Measurements from ENCODE around the gene DENND1B.
"Not testable (repeated sequence)": the region's sequence is repeated elsewhere in the genome, so short reads cannot be mapped to it uniquely, and the experiment has no call there.

The DENND1B gene

DNA sequence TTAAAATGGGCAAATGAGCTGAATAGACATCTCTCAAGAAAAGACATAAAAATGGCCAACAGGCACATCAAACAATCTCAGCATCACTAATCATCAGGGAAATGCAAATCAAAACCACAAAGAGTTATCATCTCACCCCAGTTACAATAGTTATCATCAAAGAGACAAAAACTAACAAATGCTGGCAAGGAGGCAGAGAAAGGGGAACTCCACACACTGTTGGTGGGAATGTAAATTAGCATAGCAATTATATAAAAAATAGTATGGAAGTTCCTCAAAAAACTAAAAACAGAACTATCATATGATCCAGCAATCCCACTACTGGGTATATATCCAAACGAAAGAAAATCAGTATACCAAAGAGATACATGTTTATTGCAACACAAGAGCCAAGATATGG lies 68.7 kb downstream of the DENND1B start:
- Histone ChIP-seq H3K9ac (ENCODE audit: low read depth, low read length) (no peak overlapping the region), H3K4me3 (ENCODE audit: low read depth, low read length) (no peak overlapping the region), H3K9me3 (ENCODE audit: control insufficient read depth, insufficient read depth, low read length) (no peaks in the 10 kb centered on the region), H3K27me3 (ENCODE audit: control insufficient read depth, insufficient read depth, low read length) (no peaks in the 10 kb centered on the region), H3K36me3 (ENCODE audit: control insufficient read depth, insufficient read depth, low read length) (no peaks in the 10 kb centered on the region), H3K27ac (ENCODE audit: low read depth, low read length) (no peak overlapping the region), H3K4me1 (ENCODE audit: control insufficient read depth, insufficient read depth, low read length) (no peaks in the 10 kb centered on the region)

DNA sequence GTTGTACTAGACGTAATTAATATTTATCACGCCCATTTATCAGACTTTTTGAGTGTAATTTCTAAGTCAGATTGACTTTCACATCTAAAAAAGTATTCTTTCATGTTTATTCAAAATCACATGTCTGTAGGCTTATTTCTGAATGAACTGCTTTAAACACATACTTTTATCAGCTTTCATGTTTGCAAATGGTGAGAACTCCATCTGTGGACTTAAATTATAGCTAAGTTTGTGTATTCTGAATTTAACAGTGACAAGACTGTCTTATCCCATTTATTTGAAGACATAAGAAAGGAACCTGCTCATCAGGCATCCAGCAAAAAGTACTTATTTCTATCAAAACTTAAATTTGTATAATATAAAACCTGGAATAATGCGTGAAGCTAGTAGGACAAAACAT lies 69.3 kb downstream of the DENND1B start:
- no peak overlapping the region for H3K4me3 ChIP-seq (ENCODE audit: low read depth, low read length)
- H3K27ac ChIP-seq (ENCODE audit: low read depth, low read length): no peak overlapping the region
- no peaks in the 10 kb centered on the region for H3K9me3 ChIP-seq (ENCODE audit: control insufficient read depth, insufficient read depth, low read length)
- no peaks in the 10 kb centered on the region for H3K4me1 ChIP-seq (ENCODE audit: control insufficient read depth, insufficient read depth, low read length)
- no peak overlapping the region for H3K9ac ChIP-seq (ENCODE audit: low read depth, low read length)
- no peaks in the 10 kb centered on the region for H3K36me3 ChIP-seq (ENCODE audit: control insufficient read depth, insufficient read depth, low read length)
- H3K27me3 ChIP-seq (ENCODE audit: control insufficient read depth, insufficient read depth, low read length): no peaks in the 10 kb centered on the region

DNA sequence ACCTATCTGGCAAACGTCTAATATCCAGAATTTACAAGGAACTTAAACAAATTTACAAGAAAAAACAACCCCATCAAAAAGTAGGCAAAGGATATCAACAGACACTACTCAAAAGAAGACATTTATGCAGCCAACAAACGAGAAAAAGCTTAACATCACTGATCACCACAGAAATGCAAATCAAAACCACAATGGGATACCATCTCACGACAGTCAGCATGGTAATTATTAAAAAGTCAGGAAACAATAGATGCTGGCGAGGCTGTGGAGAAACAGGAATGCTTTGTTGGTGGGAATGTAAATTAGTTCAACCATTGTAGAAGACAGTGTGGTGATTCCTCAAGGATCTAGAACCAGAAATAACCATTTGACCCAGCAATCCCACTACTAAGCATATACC lies 74.6 kb downstream of the DENND1B start:
- not testable (repeated sequence) for H3K4me3 ChIP-seq (ENCODE audit: low read depth, low read length); H3K4me1 ChIP-seq (ENCODE audit: control insufficient read depth, insufficient read depth, low read length); H3K27ac ChIP-seq (ENCODE audit: low read depth, low read length); H3K9me3 ChIP-seq (ENCODE audit: control insufficient read depth, insufficient read depth, low read length); H3K36me3 ChIP-seq (ENCODE audit: control insufficient read depth, insufficient read depth, low read length); H3K9ac ChIP-seq (ENCODE audit: low read depth, low read length); H3K27me3 ChIP-seq (ENCODE audit: control insufficient read depth, insufficient read depth, low read length)

DNA sequence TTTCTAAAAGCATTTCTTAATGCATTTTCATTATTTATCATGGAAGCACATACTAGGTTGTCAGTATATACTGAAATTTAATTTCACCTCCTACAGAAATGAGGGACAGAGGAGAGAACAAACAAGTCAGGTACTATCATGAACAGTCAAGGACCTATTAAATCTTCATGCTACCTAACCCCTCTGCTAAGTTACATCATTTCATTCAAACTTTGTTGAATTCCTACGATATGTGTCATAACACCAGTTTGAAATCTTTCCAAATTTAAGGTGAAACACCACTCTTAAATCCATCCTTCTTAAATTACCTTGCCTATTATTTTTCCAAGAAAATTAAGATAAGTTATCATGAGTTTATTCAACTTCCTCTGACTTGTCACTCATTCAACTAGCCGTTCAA lies 78.9 kb downstream of the DENND1B start:
- Histone ChIP-seq H3K9ac (ENCODE audit: low read depth, low read length) (no peak overlapping the region), H3K36me3 (ENCODE audit: control insufficient read depth, insufficient read depth, low read length) (no peaks in the 10 kb centered on the region), H3K4me3 (ENCODE audit: low read depth, low read length) (no peak overlapping the region), H3K9me3 (ENCODE audit: control insufficient read depth, insufficient read depth, low read length) (no peaks in the 10 kb centered on the region; the same call in 1 of the 2 replicates), H3K4me1 (ENCODE audit: control insufficient read depth, insufficient read depth, low read length) (peaks cover 9% of the 10 kb centered on the region; the same call in 1 of the 2 replicates), H3K27ac (ENCODE audit: low read depth, low read length) (no peak overlapping the region), H3K27me3 (ENCODE audit: control insufficient read depth, insufficient read depth, low read length) (no peaks in the 10 kb centered on the region)

DNA sequence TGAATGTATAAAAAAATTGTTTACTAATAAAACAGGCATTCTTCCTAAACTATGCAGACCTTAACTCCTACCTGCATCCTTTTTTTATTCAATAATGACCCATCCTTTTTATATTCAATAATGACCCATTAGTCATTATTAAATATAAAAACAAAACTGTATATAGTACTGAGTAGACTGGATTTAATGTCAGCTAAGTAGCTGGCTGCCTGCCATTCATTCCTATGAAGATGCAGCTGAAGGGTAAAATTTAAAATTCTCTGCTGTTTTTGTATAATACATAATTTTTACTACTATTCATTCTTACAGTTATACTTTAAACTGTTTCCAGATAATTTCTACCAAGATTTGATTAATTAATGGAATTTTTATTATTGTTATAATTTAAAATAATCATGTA lies 79.3 kb downstream of the DENND1B start:
- H3K9ac ChIP-seq (ENCODE audit: low read depth, low read length): no peak overlapping the region
- H3K27ac ChIP-seq (ENCODE audit: low read depth, low read length): no peak overlapping the region
- no peak overlapping the region for H3K4me3 ChIP-seq (ENCODE audit: low read depth, low read length)
- peaks cover 9% of the 10 kb centered on the region; the same call in 1 of the 2 replicates for H3K4me1 ChIP-seq (ENCODE audit: control insufficient read depth, insufficient read depth, low read length)
- no peaks in the 10 kb centered on the region for H3K36me3 ChIP-seq (ENCODE audit: control insufficient read depth, insufficient read depth, low read length)
- H3K9me3 ChIP-seq (ENCODE audit: control insufficient read depth, insufficient read depth, low read length): no peaks in the 10 kb centered on the region; the same call in 1 of the 2 replicates
- H3K27me3 ChIP-seq (ENCODE audit: control insufficient read depth, insufficient read depth, low read length): no peaks in the 10 kb centered on the region

DNA sequence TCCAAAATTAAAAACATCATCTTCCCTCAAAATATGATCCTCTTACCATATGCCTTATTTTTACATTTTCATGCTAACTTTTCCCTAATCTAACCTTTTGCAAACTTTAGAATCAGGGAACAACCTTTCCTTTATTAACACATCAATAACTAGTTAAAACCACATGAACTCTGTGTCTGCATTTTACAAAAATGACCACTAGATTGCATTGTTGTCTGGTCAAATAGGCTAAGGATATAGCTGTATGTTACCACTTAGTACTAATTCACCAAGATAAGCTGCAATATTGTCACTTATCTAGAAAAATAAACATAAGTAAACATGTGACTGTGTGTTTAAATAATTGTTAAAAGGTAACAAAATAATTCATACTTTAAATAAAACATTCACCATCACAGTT lies 82.3 kb downstream of the DENND1B start:
- H3K9me3 ChIP-seq (ENCODE audit: control insufficient read depth, insufficient read depth, low read length): peaks cover 5% of the 10 kb centered on the region; the same call in 1 of the 2 replicates
- no peaks in the 10 kb centered on the region for H3K27me3 ChIP-seq (ENCODE audit: control insufficient read depth, insufficient read depth, low read length)
- no peaks in the 10 kb centered on the region for H3K36me3 ChIP-seq (ENCODE audit: control insufficient read depth, insufficient read depth, low read length)
- no peak overlapping the region for H3K9ac ChIP-seq (ENCODE audit: low read depth, low read length)
- no peak overlapping the region for H3K27ac ChIP-seq (ENCODE audit: low read depth, low read length)
- no peak overlapping the region for H3K4me3 ChIP-seq (ENCODE audit: low read depth, low read length)
- H3K4me1 ChIP-seq (ENCODE audit: control insufficient read depth, insufficient read depth, low read length): peaks cover 9% of the 10 kb centered on the region; the same call in 1 of the 2 replicates

DNA sequence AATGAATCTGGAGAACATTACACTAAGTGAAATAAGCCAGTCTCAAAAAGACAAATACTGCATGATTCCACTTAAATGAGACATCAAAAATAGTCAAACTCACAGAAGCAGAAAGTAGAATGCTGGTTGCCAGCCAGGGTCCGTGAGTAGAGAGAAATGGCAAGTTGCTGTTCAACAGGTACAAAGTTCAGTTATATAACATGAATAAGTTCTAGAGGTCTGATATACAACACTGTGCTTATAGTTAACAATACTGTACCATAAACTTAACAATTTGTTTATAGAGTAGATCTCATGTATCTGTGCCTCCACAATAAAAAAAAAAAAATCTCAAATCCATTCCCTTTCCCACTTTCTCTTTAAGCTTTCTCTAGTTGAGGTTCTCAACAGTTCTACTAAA lies 83.5 kb downstream of the DENND1B start:
- H3K4me1 ChIP-seq (ENCODE audit: control insufficient read depth, insufficient read depth, low read length): peaks cover 9% of the 10 kb centered on the region; the same call in 1 of the 2 replicates
- H3K36me3 ChIP-seq (ENCODE audit: control insufficient read depth, insufficient read depth, low read length): no peaks in the 10 kb centered on the region
- H3K27ac ChIP-seq (ENCODE audit: low read depth, low read length): no peak overlapping the region
- H3K9ac ChIP-seq (ENCODE audit: low read depth, low read length): no peak overlapping the region
- no peaks in the 10 kb centered on the region for H3K27me3 ChIP-seq (ENCODE audit: control insufficient read depth, insufficient read depth, low read length)
- peaks cover 5% of the 10 kb centered on the region; the same call in 1 of the 2 replicates for H3K9me3 ChIP-seq (ENCODE audit: control insufficient read depth, insufficient read depth, low read length)
- H3K4me3 ChIP-seq (ENCODE audit: low read depth, low read length): no peak overlapping the region

DNA sequence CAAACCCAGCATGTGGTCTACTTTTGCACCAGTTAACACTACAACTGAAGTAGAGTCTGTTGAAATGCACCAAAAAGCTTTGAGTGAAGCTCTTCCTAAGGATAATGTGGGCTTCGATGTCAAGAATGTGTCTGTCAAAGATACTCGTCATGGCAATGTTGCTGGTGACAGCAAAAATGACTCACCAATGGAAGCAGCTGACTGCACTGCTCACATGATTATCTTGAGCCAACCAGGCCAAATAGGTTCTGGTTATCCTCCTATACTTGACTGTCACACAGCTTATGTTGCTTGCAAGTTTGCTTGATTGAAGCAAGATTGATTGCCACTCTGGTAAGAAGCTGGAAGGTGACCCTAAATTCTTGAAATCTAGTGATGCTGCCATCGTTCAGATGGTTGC lies 85.2 kb downstream of the DENND1B start:
- no peak overlapping the region for H3K9ac ChIP-seq (ENCODE audit: low read depth, low read length)
- peaks cover 17% of the 10 kb centered on the region; the same call in 1 of the 2 replicates for H3K4me1 ChIP-seq (ENCODE audit: control insufficient read depth, insufficient read depth, low read length)

DNA sequence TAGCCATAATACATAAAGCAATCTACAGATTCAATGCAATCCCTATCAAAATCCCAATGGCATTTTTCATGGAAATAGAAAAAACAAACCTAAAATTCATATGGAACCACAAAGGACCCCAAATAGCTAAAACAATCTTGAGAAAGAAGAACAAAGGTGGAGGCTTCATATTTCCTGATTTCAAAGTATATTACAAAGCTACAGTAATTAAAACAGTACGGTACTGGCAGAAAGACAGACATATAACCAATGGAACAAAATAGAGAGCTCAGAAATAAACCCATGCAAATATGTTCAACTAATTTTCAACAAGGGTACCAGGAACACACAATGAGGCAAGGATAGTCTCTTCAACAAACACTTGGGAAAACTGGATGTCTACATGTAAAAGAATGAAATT lies 87.0 kb downstream of the DENND1B start:
- peaks cover 5% of the 10 kb centered on the region; the same call in 1 of the 2 replicates for H3K9me3 ChIP-seq (ENCODE audit: control insufficient read depth, insufficient read depth, low read length)
- no peak overlapping the region for H3K27ac ChIP-seq (ENCODE audit: low read depth, low read length)
- no peaks in the 10 kb centered on the region for H3K36me3 ChIP-seq (ENCODE audit: control insufficient read depth, insufficient read depth, low read length)
- no peak overlapping the region for H3K4me3 ChIP-seq (ENCODE audit: low read depth, low read length)
- no peaks in the 10 kb centered on the region for H3K27me3 ChIP-seq (ENCODE audit: control insufficient read depth, insufficient read depth, low read length)
- no peak overlapping the region for H3K9ac ChIP-seq (ENCODE audit: low read depth, low read length)
- H3K4me1 ChIP-seq (ENCODE audit: control insufficient read depth, insufficient read depth, low read length): peaks cover 12% of the 10 kb centered on the region; the same call in 1 of the 2 replicates

More for the DNA sequence above, 85.2 kb downstream of the DENND1B start:
- Histone ChIP-seq H3K27me3 (ENCODE audit: control insufficient read depth, insufficient read depth, low read length) (no peaks in the 10 kb centered on the region), H3K4me3 (ENCODE audit: low read depth, low read length) (no peak overlapping the region), H3K9me3 (ENCODE audit: control insufficient read depth, insufficient read depth, low read length) (peaks cover 5% of the 10 kb centered on the region; the same call in 1 of the 2 replicates), H3K27ac (ENCODE audit: low read depth, low read length) (no peak overlapping the region), H3K36me3 (ENCODE audit: control insufficient read depth, insufficient read depth, low read length) (no peaks in the 10 kb centered on the region)

DNA sequence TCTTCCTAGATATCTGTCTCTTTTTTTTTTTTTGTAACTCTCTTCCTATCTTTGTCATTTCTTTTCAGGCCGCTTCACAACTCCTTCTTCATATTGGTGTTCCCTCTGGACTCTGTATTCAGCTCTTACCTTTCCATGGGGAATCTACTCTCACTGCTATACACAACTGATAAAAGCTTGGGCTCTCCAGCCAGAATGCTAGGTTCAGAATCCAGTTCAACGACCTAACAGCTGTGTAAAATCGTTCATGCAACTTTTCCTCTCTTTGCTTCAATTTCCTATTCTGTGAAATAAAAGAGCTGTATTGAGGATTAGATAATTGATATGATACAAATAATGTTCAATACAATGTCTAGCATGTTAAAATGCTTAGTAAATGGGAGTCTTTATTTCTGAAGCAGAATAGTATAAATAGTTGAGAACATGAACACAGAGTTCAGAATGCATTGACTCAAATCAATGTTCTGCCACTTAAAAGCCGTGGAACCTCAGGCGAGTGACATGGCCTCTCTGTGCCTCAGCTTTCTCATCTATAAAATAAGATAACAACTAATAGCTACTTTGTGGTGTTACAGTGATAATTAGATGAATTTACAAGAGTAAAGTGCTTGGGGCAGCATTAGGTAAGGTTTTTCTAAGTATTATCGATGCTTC lies 88.5 kb downstream of the DENND1B start:
- H3K4me3 ChIP-seq (ENCODE audit: low read depth, low read length): no peak overlapping the region
- peaks cover 5% of the 10 kb centered on the region; the same call in 1 of the 2 replicates for H3K9me3 ChIP-seq (ENCODE audit: control insufficient read depth, insufficient read depth, low read length)
- H3K27ac ChIP-seq (ENCODE audit: low read depth, low read length): no peak overlapping the region
- H3K9ac ChIP-seq (ENCODE audit: low read depth, low read length): no peak overlapping the region
- no peaks in the 10 kb centered on the region for H3K27me3 ChIP-seq (ENCODE audit: control insufficient read depth, insufficient read depth, low read length)
- peaks cover 8% of the 10 kb centered on the region; the same call in 1 of the 2 replicates for H3K4me1 ChIP-seq (ENCODE audit: control insufficient read depth, insufficient read depth, low read length)
- no peaks in the 10 kb centered on the region for H3K36me3 ChIP-seq (ENCODE audit: control insufficient read depth, insufficient read depth, low read length)

DNA sequence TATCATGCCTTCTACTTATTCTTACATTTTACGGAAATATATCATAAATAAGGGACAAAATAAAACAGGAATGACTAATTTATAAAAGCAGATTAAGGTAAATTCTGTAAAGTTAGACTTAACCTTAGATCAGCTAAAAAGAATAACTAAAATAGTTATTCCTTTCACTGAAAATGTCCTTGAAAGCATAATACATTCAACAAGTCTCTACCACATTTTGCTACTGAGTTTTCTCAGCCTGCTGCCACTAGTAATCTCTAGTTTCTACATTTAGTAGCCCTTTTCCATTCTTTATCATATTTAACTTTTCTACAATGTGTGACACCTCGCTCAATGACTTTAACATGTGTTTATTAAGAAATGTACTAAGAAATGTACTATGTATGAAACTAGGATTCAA lies 89.0 kb downstream of the DENND1B start:
- Histone ChIP-seq H3K9me3 (ENCODE audit: control insufficient read depth, insufficient read depth, low read length) (peaks cover 5% of the 10 kb centered on the region; the same call in 1 of the 2 replicates), H3K9ac (ENCODE audit: low read depth, low read length) (no peak overlapping the region), H3K4me3 (ENCODE audit: low read depth, low read length) (no peak overlapping the region), H3K4me1 (ENCODE audit: control insufficient read depth, insufficient read depth, low read length) (peaks cover 8% of the 10 kb centered on the region; the same call in 1 of the 2 replicates), H3K36me3 (ENCODE audit: control insufficient read depth, insufficient read depth, low read length) (no peaks in the 10 kb centered on the region), H3K27me3 (ENCODE audit: control insufficient read depth, insufficient read depth, low read length) (no peaks in the 10 kb centered on the region), H3K27ac (ENCODE audit: low read depth, low read length) (no peak overlapping the region)
